Body of pancreas (tissue), 4 donors: Measurements from ENCODE around the gene ILF2.

Source experiments
- POLR2A ChIP-seq, 3 donors: fragments of 450-650 bp; IDR thresholded peaks; one replicate each; pipeline ENCODE4 v1.6.1; 2016; ENCODE audit warnings: antibody characterized with exemption in 3 of 3, mild to moderate bottlenecking in 2 of 3
- TF ChIP-seq, protein P1 (sequence below), 7 experiments: fragments of 450-650 bp in 4 of 7; fragments of 200-600 bp in 3 of 7; sonication (generic) in 3 of 7; IDR thresholded peaks; one replicate each; pipeline ENCODE4 v1.5.1; 2016 to 2019; ENCODE audit warnings: antibody characterized with exemption in 7 of 7

DNA sequence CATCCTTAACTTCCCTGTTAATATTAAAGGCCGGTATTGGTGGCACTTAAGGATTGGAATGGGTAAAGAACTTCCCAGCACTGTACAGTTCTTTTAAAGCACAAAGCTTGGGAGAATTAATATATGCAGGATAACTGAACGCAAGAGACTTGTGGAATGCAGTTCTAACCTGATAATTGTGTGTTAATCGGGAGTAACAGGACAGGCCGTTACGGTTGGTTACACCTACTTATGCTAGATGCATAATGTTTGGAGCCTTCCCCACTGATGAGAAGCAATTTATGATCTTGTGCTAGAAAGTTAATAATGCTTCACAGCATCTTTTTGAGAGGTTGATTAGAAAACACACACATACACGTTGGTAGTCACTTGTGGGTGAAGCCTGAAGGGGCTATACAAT is 29.9 kb downstream of the ILF2 start:
- TF ChIP-seq, protein P1, sequence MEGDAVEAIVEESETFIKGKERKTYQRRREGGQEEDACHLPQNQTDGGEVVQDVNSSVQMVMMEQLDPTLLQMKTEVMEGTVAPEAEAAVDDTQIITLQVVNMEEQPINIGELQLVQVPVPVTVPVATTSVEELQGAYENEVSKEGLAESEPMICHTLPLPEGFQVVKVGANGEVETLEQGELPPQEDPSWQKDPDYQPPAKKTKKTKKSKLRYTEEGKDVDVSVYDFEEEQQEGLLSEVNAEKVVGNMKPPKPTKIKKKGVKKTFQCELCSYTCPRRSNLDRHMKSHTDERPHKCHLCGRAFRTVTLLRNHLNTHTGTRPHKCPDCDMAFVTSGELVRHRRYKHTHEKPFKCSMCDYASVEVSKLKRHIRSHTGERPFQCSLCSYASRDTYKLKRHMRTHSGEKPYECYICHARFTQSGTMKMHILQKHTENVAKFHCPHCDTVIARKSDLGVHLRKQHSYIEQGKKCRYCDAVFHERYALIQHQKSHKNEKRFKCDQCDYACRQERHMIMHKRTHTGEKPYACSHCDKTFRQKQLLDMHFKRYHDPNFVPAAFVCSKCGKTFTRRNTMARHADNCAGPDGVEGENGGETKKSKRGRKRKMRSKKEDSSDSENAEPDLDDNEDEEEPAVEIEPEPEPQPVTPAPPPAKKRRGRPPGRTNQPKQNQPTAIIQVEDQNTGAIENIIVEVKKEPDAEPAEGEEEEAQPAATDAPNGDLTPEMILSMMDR (IDR thresholded peaks at IDR 0.05) = no peak
- no peak for TF ChIP-seq POLR2A (IDR thresholded peaks at IDR 0.05)
